GM12878 (cell line): ENCODE data around the gene CXCL14. TPM values are rescaled to one million over a fixed set of nuclear protein-coding genes. Genes with fewer than 3 reads are reported as not detected.

Source experiments
- ATAC-seq: fragments of 200-7000 bp; cut with Tn5 transposase; 3 replicates; pipeline ENCODE4 v1.9.1; 2020; ENCODE audit warnings: mild to moderate bottlenecking, moderate library complexity
- BruUV-seq: library from RNA; stranded (reverse); fragments of 400-500 nt; replicated peaks from 2 replicates; lab custom pipeline; 2021; lab: Mats Ljungman, UMichigan
- CTCF ChIA-PET: fragments of 300-600 bp; sonication (Branson Sonifier 250); formaldehyde crosslinking; extraction: SDS; loops from one replicate; lab custom pipeline; 2021; ENCODE audit warnings: inconsistent platforms; lab: Yijun Ruan, JAX
- POLR2A ChIA-PET: fragments of 350-600 bp; formaldehyde crosslinking; extraction: SDS; loops from one replicate; lab custom pipeline; 2021; ENCODE audit warnings: inconsistent platforms; lab: Charles Lee
- RAD21 ChIA-PET: fragments of 300-600 bp; sonication (Branson Sonifier 250); formaldehyde crosslinking; loops from one replicate; lab custom pipeline; 2023; ENCODE audit warnings: antibody characterized with exemption; ENCODE audit not compliant: unreplicated experiment; lab: Charles Lee
- SMC1A ChIA-PET: fragments of 300-600 bp; sonication (Branson Sonifier 250); formaldehyde crosslinking; loops from one replicate; lab custom pipeline; 2023; ENCODE audit not compliant: unreplicated experiment, uncharacterized antibody; lab: Charles Lee
- DNase-seq: peaks from one replicate; pipeline ENCODE4 v3.0.0-alpha.2; 2011; ENCODE audit warnings: low read depth, low spot score
- FAIRE-seq: peaks from 3 replicates; lab custom pipeline; 2011; peaks lifted over from hg19 to GRCh38; lab: Jason Lieb, UNC
- H2AFZ ChIP-seq: 2 replicates; pipeline ENCODE4 v1.6.0; 2011; ENCODE audit warnings: low read depth, low read length, control low read depth; ENCODE audit not compliant: control insufficient read depth
- H3K27ac ChIP-seq: 2 replicates; pipeline ENCODE4 v1.5.1; 2011; ENCODE audit warnings: control low read depth; ENCODE audit not compliant: control insufficient read depth, insufficient read depth
- H3K27me3 ChIP-seq, 2 experiments: replicated peaks in 1 of 2; 2 replicates each; pipeline versions ENCODE4 v1.6.0 to v1.6.1; 2011; ENCODE audit warnings: low read length in 1 of 2; ENCODE audit not compliant: control insufficient read depth in 2 of 2, insufficient read depth in 2 of 2
- H3K36me3 ChIP-seq, 2 experiments: 2 replicates each; pipeline ENCODE4 v1.5.1; 2011; ENCODE audit warnings: low read length in 1 of 2; ENCODE audit not compliant: control insufficient read depth in 2 of 2, insufficient read depth in 2 of 2
- H3K4me1 ChIP-seq: 2 replicates; pipeline ENCODE4 v1.6.1; 2011; ENCODE audit warnings: mild to moderate bottlenecking, low read length, moderate library complexity, mixed read lengths; ENCODE audit not compliant: control insufficient read depth, insufficient read depth
- H3K4me2 ChIP-seq: 2 replicates; pipeline ENCODE4 v1.6.0; 2011; ENCODE audit warnings: control low read depth; ENCODE audit not compliant: control insufficient read depth, insufficient read depth
- H3K4me3 ChIP-seq: fragments of 200-600 bp; sonication (generic); 2 replicates; pipeline ENCODE4 v1.5.1; 2016
- H3K79me2 ChIP-seq: 2 replicates; pipeline ENCODE4 v1.6.0; 2011; ENCODE audit warnings: low read length; ENCODE audit not compliant: control insufficient read depth, insufficient read depth
- H3K9ac ChIP-seq: 2 replicates; pipeline ENCODE4 v1.8.0; 2011; ENCODE audit warnings: low read length, control low read depth, mixed read lengths; ENCODE audit not compliant: control insufficient read depth, insufficient read depth
- H3K9me3 ChIP-seq: replicated peaks from 3 replicates; pipeline ENCODE4 v1.5.1; 2011; ENCODE audit warnings: mild to moderate bottlenecking, low read length; ENCODE audit not compliant: control insufficient read depth, insufficient read depth
- H4K20me1 ChIP-seq: 2 replicates; pipeline ENCODE4 v1.6.0; 2011; ENCODE audit not compliant: control insufficient read depth, insufficient read depth
- CBFB ChIP-seq: IDR thresholded peaks from 2 replicates; pipeline ENCODE4 v1.6.1; 2016; ENCODE audit warnings: antibody characterized with exemption, low read depth
- CHD2 ChIP-seq: IDR thresholded peaks from 2 replicates; pipeline ENCODE4 v1.6.1; 2011; ENCODE audit warnings: low read depth, low read length, improper control_type of control experiment, borderline replicate concordance
- EGR1 ChIP-seq, 2 experiments: IDR thresholded peaks; 1 replicate in 1 of 2; 2 replicates in 1 of 2; pipeline ENCODE4 v1.6.1; 2011 to 2012; ENCODE audit warnings: low read depth in 2 of 2, low read length in 2 of 2, borderline replicate concordance in 1 of 2, mild to moderate bottlenecking in 1 of 2, moderate library complexity in 1 of 2
- ELK1 ChIP-seq: IDR thresholded peaks from 2 replicates; pipeline ENCODE4 v1.6.1; 2012; ENCODE audit warnings: low read depth, low read length, improper control_type of control experiment
- ESRRA ChIP-seq: IDR thresholded peaks from 2 replicates; pipeline ENCODE4 v1.6.1; 2012; ENCODE audit warnings: mild to moderate bottlenecking, low read length, improper control_type of control experiment
- EZH2 ChIP-seq: IDR thresholded peaks from 2 replicates; pipeline ENCODE4 v1.6.1; 2012; ENCODE audit warnings: low read depth, mild to moderate bottlenecking, control low read depth, inconsistent platforms, low read length, borderline replicate concordance; ENCODE audit not compliant: control insufficient read depth
- IRF4 ChIP-seq: IDR thresholded peaks from 2 replicates; pipeline ENCODE4 v1.6.1; 2011; ENCODE audit warnings: low read depth, low read length
- KLF5 ChIP-seq: fragments of 450-650 bp; IDR thresholded peaks from 2 replicates; pipeline ENCODE4 v1.6.1; 2014; ENCODE audit warnings: mild to moderate bottlenecking; ENCODE audit not compliant: partially characterized antibody
- MEF2A ChIP-seq: IDR thresholded peaks from 2 replicates; pipeline ENCODE4 v1.6.1; 2011; ENCODE audit warnings: low read depth, mild to moderate bottlenecking, low read length, moderate library complexity; ENCODE audit not compliant: insufficient read depth
- NFXL1 ChIP-seq: fragments of 450-650 bp; IDR thresholded peaks from 2 replicates; pipeline ENCODE4 v1.6.1; 2017; ENCODE audit warnings: antibody characterized with exemption, mild to moderate bottlenecking, borderline replicate concordance
- POLR2AphosphoS2 ChIP-seq: IDR thresholded peaks from 2 replicates; pipeline ENCODE4 v1.6.1; 2011; ENCODE audit warnings: low read depth, mild to moderate bottlenecking, low read length, improper control_type of control experiment, moderate library complexity
- SIN3A ChIP-seq: IDR thresholded peaks from 2 replicates; pipeline ENCODE4 v1.6.1; 2012; ENCODE audit warnings: low read depth, low read length, improper control_type of control experiment
- STAT1 ChIP-seq: fragments of 450-650 bp; conservative IDR thresholded peaks from 2 replicates; pipeline ENCODE4 v1.6.1; 2014; ENCODE audit warnings: antibody characterized with exemption, mild to moderate bottlenecking
- STAT3 ChIP-seq: IDR thresholded peaks from 2 replicates; pipeline ENCODE4 v1.6.1; 2011; ENCODE audit warnings: low read depth, low read length, improper control_type of control experiment
- TCF12 ChIP-seq: IDR thresholded peaks from 2 replicates; pipeline ENCODE4 v1.6.1; 2011; ENCODE audit warnings: low read depth, mild to moderate bottlenecking, low read length
- ZNF622 ChIP-seq: fragments of 450-650 bp; IDR thresholded peaks from 2 replicates; pipeline ENCODE4 v1.6.1; 2017; ENCODE audit warnings: mild to moderate bottlenecking, inconsistent platforms
- WGBS: methylation state at CpG from one replicate; pipeline ENCODE4 v1.1.6; 2016; ENCODE audit warnings: low lambda C conversion rate; ENCODE audit not compliant: insufficient replicate concordance, insufficient coverage; ENCODE audit errors: missing lambda C conversion rate; 5-methylcytosine and 5-hydroxymethylcytosine counted together
- in situ Hi-C: fragments of 300-500 bp; cut with MboI; formaldehyde crosslinking; loops from 9 replicates; pipeline ENCODE4 v1.14.3; 2018; ENCODE audit warnings: mixed read lengths
- intact Hi-C: fragments of 100-400 bp; cut with micrococcal nuclease; formaldehyde crosslinking; loops from one replicate; pipeline ENCODE4 v1.14.2; 2022; ENCODE audit not compliant: unreplicated experiment
- polyA plus RNA-seq, 11 experiments: library from polyadenylated mRNA; depleted of rRNA in 4 of 11; unstranded in 6 of 11; stranded (reverse) in 5 of 11; fragments of >200 nt; fragmentation: Nextera tagmentation in 4 of 11; fragmentation: Illumina TruSeq in 1 of 11; extraction: Ambion mirVana in 4 of 11; extraction: Trizol in 1 of 11; gene quantifications; 1 replicate in 1 of 11; 2 replicates in 10 of 11; pipeline versions ENCODE4 v1.2.1 to v1.2.3, GENCODE V29; 2011 to 2016; ENCODE audit warnings: inconsistent platforms in 2 of 11, missing spikeins in 2 of 11, low read depth in 1 of 11
- total RNA-seq, 4 experiments: library from RNA; depleted of rRNA in 3 of 4; stranded (reverse); fragments of >200 nt in 3 of 4; fragmentation: Illumina TruSeq in 1 of 4; extraction: Trizol in 1 of 4; gene quantifications; 2 replicates each; pipeline versions ENCODE4 v1.2.1 to v1.2.3, GENCODE V29; 2013 to 2021
- TF ChIP-seq, protein P1 (sequence below): IDR thresholded peaks from 2 replicates; pipeline ENCODE4 v1.6.1; 2012; ENCODE audit warnings: low read depth, low read length, improper control_type of control experiment
- TF ChIP-seq, protein P2 (sequence below): fragments of 450-650 bp; formaldehyde crosslinking; IDR thresholded peaks from 2 replicates; pipeline ENCODE4 v1.4.0; 2020; ENCODE audit warnings: mild to moderate bottlenecking, moderate library complexity

Gene CXCL14
- total and polyA plus RNA-seq, 10 of the 15 experiments (the other 5 are each of a cell fraction or from before 2014, with no cell fraction given): 0.05 TPM; not detected in 9

GRCh38 chr5:135625961-135626360 is 47.2 kb upstream of the CXCL14 start (continued):
- no peak for TF ChIP-seq NFXL1
- no peak for TF ChIP-seq CHD2
- no peak for TF ChIP-seq EZH2
- TF ChIP-seq, protein P1, sequence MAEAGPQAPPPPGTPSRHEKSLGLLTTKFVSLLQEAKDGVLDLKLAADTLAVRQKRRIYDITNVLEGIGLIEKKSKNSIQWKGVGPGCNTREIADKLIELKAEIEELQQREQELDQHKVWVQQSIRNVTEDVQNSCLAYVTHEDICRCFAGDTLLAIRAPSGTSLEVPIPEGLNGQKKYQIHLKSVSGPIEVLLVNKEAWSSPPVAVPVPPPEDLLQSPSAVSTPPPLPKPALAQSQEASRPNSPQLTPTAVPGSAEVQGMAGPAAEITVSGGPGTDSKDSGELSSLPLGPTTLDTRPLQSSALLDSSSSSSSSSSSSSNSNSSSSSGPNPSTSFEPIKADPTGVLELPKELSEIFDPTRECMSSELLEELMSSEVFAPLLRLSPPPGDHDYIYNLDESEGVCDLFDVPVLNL: no peak
- no peak for TF ChIP-seq TCF12
- TF ChIP-seq EGR1 (IDR thresholded peaks at IDR 0.05; ENCODE audit: borderline replicate concordance in 1 of 2, low read depth in 2 of 2, low read length in 2 of 2): no peak
- TF ChIP-seq KLF5: no peak
- TF ChIP-seq MEF2A: no peak

GRCh38 chr5:135625486-135625885 is 46.7 kb upstream of the CXCL14 start:
- H3K36me3 ChIP-seq: no peaks in the 10 kb centered on the region
- no TSS peak for BruUV-seq
- TF ChIP-seq ESRRA: no peak
- TF ChIP-seq IRF4: no peak
- TF ChIP-seq, protein P2, sequence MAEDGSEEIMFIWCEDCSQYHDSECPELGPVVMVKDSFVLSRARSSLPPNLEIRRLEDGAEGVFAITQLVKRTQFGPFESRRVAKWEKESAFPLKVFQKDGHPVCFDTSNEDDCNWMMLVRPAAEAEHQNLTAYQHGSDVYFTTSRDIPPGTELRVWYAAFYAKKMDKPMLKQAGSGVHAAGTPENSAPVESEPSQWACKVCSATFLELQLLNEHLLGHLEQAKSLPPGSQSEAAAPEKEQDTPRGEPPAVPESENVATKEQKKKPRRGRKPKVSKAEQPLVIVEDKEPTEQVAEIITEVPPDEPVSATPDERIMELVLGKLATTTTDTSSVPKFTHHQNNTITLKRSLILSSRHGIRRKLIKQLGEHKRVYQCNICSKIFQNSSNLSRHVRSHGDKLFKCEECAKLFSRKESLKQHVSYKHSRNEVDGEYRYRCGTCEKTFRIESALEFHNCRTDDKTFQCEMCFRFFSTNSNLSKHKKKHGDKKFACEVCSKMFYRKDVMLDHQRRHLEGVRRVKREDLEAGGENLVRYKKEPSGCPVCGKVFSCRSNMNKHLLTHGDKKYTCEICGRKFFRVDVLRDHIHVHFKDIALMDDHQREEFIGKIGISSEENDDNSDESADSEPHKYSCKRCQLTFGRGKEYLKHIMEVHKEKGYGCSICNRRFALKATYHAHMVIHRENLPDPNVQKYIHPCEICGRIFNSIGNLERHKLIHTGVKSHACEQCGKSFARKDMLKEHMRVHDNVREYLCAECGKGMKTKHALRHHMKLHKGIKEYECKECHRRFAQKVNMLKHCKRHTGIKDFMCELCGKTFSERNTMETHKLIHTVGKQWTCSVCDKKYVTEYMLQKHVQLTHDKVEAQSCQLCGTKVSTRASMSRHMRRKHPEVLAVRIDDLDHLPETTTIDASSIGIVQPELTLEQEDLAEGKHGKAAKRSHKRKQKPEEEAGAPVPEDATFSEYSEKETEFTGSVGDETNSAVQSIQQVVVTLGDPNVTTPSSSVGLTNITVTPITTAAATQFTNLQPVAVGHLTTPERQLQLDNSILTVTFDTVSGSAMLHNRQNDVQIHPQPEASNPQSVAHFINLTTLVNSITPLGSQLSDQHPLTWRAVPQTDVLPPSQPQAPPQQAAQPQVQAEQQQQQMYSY: no peak
- no peak for TF ChIP-seq ELK1
- TF ChIP-seq STAT1: no peak
- no peak for TF ChIP-seq POLR2AphosphoS2
- TF ChIP-seq ZNF622: no peak
- TF ChIP-seq CBFB: no peak
- no peak for TF ChIP-seq SIN3A
- no peak for TF ChIP-seq STAT3

More at GRCh38 chr5:135625486-135625885, 46.7 kb upstream of the CXCL14 start:
- FAIRE-seq: no peak
- H3K79me2 ChIP-seq: no peaks in the 10 kb centered on the region
- WGBS: 0% methylated on average over 1 of the region's 1 CpG
- H3K4me3 ChIP-seq: no peak overlapping the region
- DNase-seq: no peak
- in situ Hi-C loops (no loop called here), intact Hi-C loops (no loop called here)
- no peak for ATAC-seq
- ChIA-PET SMC1A (no interaction called here), POLR2A (no interaction called here), RAD21 (no interaction called here), CTCF (no interaction called here)
- peaks cover 3% of the 10 kb centered on the region; the same call in 1 of the 2 replicates for H4K20me1 ChIP-seq
- no peak overlapping the region for H3K9ac ChIP-seq
- H3K4me2 ChIP-seq: no peak overlapping the region
- H3K27me3 ChIP-seq: no peaks in the 10 kb centered on the region; a peak in 1 of 4 replicates
- H3K4me1 ChIP-seq: no peaks in the 10 kb centered on the region
- no peaks in the 10 kb centered on the region; the same call in 2 of the 3 replicates for H3K9me3 ChIP-seq
- no peak overlapping the region for H3K27ac ChIP-seq
- H2AFZ ChIP-seq: no peak overlapping the region
